Midbrain (tissue), 1 donor: ENCODE measurements around the gene FBXW12.
A peak's percentile ranks its signal among the peaks of the same experiment; 100 is the strongest.

Source experiments
- DNase-seq: peaks from one replicate; lab custom pipeline; 2025; lab: John Stamatoyannopoulos, UW

The FBXW12 gene

DNA sequence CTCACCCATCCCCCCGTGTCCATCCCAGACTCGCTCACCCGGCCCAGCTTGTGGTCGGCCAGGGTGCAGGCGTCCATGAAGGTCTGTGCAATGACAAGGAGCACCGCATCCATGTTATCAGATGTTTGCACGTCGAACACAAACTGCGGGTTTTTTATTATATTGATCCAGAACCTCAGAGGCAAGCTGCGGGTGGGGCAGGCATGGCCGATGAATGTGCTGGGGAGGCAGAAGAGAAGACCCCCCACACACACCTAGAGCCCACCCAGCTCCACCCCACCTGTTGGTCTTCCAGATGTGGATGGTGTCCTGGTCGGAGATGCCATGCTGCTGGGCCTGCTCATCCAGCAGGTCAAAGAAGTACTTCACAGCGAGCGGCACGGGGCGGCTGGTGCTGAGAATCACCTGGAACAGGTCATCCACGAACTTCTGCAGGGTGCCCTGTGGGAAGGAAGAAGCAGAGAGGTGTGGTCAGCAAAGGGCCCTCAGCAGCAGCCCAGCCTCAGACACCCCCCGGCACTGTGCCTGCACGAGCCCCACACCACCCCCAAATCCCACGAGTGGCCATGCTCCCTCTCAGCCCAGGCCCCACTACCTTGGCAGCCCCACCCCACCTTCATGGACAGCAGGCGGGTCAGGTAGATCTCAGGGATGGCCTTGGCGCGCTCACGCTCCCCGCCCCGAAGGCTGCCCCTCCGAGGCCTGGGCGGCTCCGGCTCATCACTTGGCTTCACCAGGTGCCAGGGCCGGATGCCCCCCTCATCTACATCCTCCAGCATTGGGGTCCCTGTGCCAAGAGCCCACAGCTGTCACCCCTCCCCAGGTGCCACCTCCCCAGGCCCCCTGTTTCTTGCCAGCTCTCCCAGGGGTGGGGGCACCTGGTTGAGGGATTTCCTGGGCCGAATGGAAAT lies 37.5 kb downstream of the FBXW12 start:
- DNase-seq = no peak

DNA sequence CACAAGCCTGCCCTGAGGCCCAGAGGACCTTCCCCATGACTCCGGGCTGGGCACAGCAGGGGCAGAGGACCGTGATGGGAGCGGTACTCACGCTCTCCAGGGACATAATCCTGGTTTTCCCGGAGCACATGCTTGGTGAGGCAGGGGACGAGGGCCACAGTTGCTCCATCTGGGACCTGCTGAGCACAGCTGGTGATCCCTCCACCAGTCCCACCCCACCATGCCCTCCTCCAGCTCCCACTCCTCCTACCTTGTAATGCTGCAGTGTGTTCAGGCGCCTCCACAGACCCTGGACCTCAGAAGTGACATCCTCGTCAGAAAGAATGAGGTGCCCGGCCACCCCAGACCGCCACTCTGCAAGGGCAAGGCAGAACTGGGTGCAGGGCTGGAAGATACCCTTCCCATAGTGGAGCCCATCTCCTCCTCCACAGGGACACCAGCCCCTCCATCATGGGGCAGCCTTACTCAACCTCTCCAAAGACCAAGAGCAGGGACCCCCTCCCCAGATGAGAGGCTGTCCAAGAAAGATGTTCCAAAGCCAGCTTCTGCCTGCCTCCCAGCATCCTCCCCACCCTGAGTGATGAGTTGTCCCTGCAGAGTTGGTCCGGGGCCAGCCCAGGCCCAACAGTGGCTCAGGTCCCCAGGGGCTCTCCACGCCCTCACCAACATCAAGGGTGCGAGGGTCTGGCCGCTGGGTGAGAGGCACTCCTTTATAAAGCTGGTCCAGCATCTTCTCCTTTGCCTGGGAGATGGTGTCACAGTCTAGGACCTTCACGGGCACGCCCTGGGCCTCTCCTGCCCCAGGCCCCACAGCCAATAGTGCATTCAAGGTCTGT lies 38.4 kb downstream of the FBXW12 start:
- DNase-seq = no peak

DNA sequence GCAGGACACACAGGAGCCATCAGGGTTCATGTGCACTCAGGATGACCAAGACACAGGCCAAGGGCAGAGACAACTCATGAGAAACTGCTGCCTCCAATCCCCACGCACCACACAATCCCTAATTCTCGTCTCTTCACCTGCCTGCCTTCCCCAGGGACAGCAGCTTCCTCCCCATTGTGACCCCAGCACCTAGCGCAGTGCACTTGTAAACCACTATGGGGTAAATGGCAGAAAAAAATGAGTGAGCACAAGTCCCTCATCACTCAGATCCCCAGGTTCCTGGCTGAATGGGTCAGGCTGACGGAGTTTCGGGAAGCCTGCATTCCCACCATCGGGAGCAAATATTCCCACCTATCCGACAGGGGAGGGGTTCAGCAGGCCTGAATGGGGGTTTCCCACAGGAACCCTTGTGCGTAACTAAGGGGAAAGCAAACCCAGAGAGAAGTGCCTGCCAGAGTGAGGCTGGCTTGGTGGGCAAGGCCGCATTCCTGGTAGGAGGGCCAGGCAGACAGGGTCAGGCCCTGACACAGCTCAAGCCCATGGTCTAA lies 39.1 kb downstream of the FBXW12 start:
- no peak for DNase-seq

DNA sequence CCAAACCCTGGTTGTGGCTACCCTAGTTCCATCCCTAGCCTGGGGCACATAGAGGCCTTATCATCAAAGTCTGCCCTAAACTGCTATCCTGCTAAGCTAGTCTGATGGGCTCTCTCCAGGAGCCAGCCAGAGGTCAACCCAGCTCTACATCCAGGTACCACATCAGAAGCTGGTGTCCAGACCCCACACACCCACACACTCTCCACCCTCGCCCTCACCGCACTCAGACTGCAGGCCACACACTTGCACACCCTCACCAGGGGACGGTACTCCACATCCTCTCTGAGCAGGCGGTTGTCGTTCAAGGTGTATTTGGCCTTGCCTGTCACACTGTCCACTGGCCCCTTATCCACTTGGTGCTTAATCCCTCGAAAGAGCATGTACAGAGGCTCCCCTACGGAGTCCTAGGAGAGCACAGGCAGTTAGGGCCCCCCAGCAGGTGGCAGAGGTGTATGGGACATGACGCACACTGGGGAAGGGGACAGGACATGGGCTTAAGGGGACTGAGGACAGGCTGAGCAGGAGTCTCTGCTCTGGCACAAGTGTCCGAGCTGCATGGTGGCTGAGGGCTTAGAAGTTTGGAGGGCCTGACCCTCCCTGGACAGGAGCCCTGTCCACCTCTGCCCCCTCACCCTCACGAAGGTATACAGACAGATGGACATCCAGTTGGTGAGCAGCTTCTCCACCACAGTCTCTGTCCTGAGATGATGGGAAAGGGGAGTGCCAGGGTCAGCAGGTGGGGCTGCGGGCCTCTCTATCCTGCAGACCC lies 39.8 kb downstream of the FBXW12 start:
- DNase-seq = no peak

DNA sequence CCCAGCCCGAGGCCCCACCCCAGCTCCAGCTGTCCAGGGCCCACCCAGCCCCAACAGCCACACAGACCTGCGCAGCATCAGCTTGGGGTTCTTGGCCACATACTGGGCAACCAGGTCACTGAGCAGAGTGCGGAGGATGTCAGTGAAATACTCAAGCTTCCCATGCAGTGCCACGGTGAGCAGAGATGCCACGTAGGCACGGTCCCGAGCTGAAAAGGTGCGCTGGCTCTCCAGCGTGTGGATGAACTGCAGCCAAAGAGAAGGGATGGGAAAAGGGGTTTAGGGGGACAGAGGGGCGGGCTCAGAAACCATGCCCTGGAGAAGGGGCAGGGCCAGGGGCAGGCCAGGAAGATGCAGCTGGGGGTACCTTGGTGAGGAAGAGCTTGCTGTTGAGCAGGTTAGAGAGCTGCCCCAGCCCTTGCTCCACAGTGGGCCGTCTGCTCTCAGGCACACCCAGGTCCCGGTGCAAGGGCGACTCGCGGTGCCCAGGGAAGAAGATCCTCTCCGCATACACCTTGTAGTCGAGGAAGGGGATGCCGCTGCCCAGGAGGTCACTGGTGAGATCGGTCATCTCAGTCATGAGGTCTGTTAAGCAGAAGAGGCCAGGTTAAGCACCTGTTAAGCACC lies 40.5 kb downstream of the FBXW12 start:
- no peak for DNase-seq

DNA sequence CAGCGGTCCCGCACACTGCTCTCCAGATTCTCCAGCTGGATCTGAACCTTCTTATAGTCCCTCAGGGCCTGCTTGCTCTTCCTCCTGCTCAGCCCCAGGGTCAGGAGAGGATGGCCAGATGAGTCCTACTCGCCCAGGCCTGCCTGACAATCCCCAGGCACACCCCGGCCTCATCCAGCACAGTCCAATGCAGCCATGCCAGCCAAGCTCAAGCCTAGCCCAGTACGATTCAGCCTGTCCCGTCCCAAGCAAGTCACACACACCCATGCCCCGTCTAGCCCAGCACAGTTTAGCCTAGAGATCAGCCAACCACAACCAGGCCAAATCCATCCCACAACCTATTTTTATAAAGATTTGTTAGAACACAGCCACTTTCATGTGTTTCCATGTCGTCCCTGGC lies 41.1 kb downstream of the FBXW12 start:
- no peak for DNase-seq

DNA sequence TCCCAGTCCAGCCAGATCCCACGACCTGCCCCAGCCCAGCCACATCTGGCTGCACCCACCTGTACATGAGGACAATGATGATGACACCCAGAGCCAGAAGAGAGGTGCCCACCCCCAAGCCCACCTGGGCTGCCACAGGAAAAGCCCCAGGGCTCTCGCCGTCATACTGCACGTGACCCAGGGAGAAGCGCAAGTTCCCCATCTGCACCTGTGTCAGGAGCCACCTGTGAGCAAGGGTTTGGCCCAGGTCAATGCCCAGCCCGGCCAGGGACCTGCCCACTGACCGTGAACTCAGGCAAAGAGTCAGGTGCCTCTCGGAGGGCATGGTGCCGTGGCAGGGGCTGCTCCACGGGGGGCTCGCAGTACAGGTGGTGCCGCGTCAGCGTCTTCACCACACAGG lies 41.6 kb downstream of the FBXW12 start:
- no peak for DNase-seq

DNA sequence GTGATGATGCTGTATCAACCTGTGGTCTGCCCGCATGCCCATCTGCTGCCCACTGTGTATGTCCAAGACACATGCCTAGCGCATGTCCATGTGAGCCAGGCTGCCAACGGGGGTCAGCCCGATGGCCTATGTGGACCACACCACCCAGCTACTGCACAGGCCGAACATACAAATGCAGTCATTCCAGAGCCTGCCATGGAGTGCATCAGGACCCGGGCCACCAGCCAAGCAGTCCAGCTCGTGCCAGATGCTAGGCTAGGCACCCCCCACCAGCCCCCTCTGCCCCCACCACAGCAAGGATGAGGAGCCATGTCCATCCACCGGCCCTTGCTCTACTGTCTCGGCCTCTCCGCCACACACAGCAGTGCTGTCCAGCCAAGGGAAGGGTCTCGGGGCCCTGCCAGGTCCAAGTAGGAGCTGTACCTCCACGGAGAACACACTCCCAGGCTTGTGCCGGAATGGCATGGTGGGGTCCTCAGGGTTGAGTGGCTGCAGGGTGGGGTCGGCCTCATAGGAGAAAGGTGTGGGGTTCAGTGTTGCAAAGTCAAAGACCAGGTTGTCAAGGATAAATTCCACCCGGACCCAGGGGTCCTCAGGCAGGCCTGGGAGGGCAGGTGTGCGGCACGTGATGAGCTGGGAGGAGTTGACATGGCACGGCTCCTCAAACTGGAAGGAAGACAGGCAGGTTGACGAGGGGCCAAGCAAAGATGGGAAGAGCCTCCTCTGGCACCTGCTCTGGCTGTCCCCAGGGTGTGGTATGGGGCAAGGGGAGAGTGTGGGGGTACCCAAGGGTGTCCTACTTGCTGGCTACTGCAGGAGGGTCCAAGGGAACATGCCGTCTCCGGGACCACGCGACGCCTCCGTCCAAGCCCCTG lies 42.6 kb downstream of the FBXW12 start:
- peak; percentile 34 for DNase-seq

DNA sequence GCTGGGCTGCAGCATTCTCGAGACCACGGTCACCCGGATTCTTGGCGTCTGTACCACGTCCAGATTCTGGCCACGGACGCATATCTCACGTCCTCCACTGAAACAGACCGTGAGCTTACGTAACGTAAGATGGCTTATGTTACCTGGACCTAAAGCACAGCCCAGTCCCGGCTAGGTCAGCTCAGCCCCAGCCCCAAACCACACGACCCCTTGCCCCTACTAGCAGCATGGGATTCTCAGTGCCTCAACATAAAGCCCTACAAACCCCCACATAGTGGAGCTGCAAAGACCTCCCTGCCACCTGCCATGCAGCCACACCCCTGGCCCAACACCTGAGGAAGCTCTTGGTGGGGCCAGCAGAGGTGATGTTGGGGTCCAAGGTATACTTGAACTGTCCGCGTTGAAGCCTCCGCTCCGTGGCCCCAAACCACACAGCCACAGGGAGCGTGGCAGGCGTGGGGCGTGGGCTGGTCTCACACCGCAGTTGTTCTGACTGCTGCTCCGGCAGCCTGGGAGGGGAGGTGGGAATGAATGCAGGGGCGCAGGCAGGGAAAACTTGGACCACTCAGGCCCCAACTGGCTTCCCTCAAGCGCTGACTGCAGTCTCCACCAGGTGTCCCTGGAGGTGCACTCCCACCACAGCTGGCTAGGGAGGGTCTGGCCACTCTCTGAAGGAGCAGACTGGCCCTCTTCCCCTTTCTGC lies 43.4 kb downstream of the FBXW12 start:
- DNase-seq = no peak

DNA sequence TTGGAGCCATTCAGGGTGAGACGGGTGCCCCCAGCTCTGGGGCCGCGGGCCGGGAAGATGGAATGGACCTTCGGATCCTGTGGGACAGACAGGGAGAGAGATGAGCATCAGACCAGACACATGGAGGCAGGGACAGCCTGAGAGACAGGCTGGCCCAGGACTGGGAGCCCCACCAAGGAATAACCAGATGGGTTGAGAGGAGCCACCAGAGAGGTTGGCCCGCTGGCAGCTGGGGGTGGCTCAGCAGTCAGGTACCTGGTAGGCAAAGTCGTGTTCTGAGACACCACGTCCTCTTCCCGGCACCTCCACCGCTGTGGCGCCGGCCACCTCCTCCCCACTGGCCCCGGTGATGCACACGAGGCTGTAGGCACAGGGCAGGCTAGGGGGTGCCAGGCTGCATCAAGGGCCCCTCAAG lies 44.1 kb downstream of the FBXW12 start:
- no peak for DNase-seq

DNA sequence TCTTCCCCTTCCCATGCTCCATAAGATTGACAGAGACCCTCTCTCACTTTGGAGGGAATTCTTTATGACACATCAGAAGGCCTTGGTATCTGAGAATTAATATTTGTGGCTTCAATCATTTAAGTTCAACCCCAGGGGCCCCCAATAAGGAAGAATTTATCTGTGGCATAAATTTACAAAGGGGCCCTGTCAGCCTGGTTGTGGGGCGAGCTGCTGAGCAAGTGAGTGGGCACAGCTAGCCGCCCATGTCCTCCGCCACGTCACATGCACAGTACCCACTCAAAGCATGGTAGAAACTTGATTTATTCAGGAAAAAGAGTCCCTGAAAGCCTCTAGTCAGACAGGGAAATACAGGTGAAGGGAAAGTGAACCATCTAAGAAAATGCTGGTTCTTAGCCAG lies 44.5 kb downstream of the FBXW12 start:
- no peak for DNase-seq

DNA sequence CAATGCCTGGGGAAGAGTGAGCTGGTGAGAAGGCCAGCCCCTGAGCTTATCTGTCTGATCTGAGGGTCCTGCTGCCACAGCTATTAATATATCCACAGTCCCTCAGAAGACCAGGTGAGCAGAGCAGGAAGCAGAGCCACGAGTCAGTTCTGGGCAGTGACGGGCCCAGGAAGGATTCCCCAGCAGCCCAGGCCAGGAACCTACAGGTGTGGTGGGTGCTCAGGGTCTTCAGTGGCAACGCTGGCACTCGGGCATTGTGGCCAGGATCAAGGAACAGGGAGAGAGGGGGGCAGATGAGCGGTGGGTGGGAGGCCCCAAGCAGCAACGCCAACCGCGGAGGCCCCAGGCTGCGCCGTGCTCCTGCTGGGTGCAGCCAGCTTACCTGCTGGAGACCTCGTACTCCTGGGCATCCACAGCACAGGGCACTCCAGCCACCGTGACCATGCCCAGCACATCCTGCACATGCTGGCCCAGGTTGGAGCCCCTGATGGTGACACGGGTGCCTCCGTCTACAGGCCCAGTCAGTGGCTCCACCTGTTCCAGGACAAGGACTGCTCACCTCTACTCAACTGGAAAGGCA lies 45.6 kb downstream of the FBXW12 start:
- no peak for DNase-seq

DNA sequence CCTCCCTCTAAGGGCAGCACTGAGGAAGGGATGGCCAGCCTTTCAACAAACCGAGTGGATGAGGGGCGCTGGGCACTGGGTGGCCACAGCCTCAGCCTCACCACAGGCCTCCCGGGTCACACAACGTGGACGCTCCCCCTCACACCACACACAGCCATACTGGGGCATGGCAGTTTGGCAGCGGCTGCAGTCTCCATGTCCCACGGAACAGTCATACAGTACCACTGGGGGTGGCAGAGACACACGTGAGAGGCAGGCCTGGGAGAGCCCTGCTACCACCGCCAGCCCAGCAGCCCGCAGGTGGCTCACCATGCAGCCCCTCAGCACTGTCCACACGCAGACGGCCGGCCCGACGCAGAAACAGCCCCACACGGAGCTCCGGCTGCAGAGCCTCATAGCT lies 46.1 kb downstream of the FBXW12 start:
- no peak for DNase-seq

DNA sequence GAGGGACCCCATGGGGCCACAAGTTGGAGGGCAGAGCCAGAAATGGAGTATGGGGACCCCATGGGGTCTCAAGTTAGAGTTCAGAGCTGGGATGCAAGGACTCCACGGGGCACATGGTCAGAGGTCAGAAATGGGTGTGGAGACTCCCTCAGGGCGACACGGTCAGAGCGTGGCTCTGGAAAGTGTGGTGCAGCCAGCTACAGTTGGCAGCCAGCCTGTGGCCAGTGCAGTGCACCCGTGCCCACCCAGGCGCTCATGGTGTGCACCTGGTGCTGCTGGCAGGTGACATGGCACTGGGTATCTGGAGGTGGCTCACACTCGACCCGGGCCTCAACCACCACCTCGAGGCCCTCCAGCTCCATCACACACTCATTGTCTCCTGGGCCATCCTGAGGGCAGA lies 46.6 kb downstream of the FBXW12 start:
- DNase-seq = no peak

DNA sequence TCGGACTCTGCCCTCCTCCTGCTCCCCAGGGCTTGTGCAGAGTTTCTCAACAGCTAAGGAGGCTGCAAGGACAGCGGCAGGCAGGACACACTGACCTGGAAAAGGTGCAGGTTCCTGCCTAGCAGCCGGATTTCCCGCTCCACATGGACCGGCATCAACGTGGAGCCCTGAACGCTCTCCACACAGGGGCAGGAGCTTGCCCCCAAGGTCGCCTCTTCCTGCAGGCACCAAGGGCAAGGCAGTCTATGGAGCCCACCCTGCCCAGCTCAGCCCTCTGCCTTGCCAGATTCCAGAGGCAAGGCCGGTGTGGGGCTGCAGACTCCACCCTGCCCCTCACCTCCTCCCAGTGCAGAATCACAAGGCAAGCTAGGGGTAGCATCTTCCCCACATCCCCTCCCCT lies 47.1 kb downstream of the FBXW12 start:
- DNase-seq = no peak

DNA sequence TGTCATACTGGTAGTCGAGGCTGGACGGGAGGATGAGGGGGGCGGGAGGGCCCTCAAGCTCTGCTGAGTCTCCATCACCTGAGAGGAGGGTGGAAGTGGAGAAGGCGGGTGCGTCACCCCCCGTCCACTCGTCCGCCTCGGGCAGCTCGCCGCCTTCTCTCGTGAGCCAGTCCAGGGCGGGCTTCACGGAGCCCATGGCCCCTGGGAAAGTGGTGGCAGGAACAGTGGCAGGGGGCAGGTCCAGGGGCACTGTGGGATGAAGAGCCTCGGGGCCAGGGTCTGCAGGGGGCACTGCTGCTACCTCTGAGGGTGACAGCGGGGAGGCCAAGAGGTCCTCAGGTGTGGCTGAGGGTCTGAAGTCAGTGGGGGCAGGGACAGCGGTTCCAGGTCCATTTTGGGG lies 47.6 kb downstream of the FBXW12 start:
- no peak for DNase-seq

DNA sequence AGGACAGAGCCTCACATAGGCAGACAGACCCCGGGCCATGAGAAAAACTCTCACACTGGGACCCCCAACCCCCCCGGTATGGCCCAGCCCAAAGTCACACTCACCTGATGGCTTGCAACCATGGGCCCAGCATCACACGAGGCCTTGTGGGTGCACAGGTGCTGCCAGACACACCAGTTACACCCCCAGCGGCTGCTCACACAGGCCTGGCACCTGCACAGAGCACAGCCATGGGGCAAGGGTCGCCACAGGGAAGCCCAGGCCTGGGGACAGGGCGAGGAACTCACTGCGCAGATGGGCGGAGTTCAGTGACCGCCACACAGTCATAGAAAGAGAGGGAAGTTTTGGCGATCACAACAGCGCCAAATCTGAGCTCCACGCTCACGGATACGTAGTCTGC lies 48.5 kb downstream of the FBXW12 start:
- no peak for DNase-seq

DNA sequence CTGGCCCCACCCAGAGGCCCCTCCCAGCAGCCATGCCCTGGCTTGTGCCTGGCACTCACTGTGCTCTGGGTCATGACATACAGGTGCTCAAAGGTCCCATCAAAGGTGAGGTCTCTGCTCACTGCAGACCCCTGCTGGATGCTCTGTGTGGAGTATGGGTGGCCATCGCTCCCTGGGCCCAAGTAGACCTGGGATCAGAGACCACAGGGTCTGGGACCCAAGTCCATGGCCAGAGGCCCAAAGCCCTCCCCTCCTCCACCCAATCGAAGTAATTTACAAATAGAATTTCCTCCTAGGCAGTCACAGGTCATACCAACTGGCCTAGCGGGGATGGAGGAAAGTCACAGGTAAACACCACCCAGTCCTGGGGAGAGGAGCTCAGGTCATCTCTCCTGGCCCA lies 50.3 kb downstream of the FBXW12 start:
- no peak for DNase-seq

DNA sequence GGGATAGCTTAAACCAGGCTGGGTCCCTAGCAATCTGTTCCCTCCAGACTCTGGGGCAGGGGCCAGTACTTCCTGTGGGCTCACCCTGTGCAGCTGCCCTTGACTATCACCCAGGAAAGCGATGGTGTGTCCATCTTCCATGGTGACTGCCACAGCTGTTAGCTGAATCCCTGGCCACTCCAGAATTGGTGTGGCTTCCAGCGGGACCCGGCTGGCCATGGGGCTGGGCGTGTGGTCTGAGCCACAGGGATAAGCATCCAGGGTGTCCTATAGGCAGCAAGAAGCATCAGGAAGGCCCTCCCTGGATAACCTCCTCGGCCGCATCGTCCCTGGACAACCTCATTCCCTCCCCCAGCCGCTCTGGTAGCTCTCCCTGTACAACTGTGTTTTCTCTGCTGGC lies 50.7 kb downstream of the FBXW12 start:
- no peak for DNase-seq
